Kidney epithelial cell (primary cell): ENCODE results near the gene LINGO4. TPM values are rescaled to one million over a fixed set of nuclear protein-coding genes. Genes with fewer than 3 reads are reported as not detected.

Source experiments
- DNase-seq: peaks from one replicate; pipeline ENCODE4 v3.0.0-alpha.2; 2010; ENCODE audit warnings: low read depth
- H3K27me3 ChIP-seq: 2 replicates; pipeline ENCODE4 v1.6.0; 2011; ENCODE audit warnings: low read length; ENCODE audit not compliant: control insufficient read depth, insufficient read depth
- H3K36me3 ChIP-seq: 2 replicates; pipeline ENCODE4 v1.5.1; 2011; ENCODE audit warnings: low read length; ENCODE audit not compliant: control insufficient read depth, insufficient read depth
- H3K4me3 ChIP-seq: 2 replicates; pipeline ENCODE4 v1.5.1; 2011; ENCODE audit warnings: low read depth, mild to moderate bottlenecking, control low read depth, low read length
- total RNA-seq: library from RNA; depleted of rRNA; stranded (reverse); fragments of >200 nt; gene quantifications from 2 replicates; pipeline ENCODE4 v1.2.3, GENCODE V29; 2015
- TF ChIP-seq, protein P1 (sequence below): IDR thresholded peaks from 2 replicates; pipeline ENCODE4 v1.5.1; 2011; ENCODE audit warnings: mild to moderate bottlenecking, moderate library complexity, low read length, control low read depth, inconsistent platforms; ENCODE audit not compliant: insufficient read depth, poor library complexity, severe bottlenecking

The LINGO4 gene
- total RNA-seq, 1 donor from 2014 or later: not detected

DNA sequence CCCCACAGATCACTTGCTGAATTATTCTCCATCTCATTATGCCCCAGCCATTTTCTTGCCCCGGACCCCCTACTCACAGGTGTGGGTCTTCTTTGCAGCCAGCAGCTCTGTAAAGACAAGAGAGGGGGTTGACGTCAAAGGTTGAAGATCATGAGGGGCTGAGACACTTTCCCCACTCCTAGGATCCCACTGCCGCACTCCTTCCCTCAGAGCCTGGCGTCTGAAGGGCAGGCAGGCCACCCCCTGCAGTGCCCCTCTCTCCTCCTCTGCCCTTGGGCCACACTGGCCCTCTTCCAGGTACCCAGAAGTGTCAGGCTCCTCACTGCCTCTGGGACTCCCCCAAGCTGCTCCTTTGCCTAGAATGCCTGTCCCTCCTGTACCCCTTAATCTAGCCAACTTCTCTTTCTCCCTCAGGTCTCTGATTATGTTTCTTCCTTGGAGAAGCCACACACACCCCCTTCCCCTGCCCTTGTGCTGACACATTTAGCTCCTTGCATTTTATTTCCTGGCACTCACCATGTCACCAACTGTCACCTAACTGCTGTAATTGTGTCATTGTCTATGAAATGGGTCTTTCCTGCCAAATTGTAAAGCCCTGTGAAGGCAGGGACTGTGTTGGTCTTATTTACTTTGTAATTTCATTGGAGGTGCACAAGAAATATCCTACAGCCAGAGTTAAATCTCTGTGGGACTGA, 24.3 kb upstream of the LINGO4 start:
- Histone ChIP-seq H3K36me3 (no peaks in the 10 kb centered on the region), H3K4me3 (no peak overlapping the region), H3K27me3 (no peaks in the 10 kb centered on the region)
- TF ChIP-seq, protein P1, sequence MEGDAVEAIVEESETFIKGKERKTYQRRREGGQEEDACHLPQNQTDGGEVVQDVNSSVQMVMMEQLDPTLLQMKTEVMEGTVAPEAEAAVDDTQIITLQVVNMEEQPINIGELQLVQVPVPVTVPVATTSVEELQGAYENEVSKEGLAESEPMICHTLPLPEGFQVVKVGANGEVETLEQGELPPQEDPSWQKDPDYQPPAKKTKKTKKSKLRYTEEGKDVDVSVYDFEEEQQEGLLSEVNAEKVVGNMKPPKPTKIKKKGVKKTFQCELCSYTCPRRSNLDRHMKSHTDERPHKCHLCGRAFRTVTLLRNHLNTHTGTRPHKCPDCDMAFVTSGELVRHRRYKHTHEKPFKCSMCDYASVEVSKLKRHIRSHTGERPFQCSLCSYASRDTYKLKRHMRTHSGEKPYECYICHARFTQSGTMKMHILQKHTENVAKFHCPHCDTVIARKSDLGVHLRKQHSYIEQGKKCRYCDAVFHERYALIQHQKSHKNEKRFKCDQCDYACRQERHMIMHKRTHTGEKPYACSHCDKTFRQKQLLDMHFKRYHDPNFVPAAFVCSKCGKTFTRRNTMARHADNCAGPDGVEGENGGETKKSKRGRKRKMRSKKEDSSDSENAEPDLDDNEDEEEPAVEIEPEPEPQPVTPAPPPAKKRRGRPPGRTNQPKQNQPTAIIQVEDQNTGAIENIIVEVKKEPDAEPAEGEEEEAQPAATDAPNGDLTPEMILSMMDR: no peak
- DNase-seq: no peak

DNA sequence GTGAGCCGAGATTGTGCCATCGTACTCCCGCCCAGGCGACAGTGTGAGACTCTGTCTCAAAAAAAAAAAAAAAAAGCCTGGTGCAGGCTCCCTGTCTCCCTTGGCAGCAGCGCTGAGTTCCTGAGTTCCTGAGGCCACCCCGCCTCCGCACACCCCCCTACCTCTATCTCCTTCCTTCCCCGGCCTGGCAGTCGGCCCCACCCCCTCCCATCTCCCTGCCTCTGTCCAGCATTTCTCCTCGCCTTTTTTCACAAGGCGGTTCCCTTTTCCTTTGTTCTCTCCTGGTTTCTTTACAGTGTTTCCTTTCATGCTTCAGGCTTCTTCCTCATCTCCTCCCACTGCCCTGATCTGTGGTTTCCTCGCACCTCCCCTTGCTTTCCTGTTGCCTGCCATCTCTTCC, 23.7 kb upstream of the LINGO4 start:
- H3K27me3 ChIP-seq: no peaks in the 10 kb centered on the region
- DNase-seq: no peak
- H3K4me3 ChIP-seq: no peak overlapping the region

DNA sequence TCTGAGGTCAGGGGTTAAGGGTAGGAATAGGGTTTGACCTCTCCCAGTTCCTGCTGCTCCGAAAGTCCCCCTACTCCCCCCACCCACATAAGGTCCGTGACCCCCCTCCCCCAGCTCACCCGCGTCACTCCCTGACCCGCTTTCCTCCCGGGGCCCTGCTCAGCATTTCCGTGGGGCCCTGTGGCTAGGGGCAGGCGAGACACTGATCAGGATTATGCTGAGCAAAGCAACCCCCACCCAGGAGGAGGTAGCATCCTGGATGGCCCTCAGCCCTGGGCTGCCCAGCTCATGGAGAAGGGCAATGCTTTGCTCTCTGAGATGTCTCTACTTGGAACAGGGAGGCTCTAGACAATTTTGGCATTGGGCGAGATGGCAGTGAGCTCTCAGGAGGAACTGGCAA, 22.6 kb upstream of the LINGO4 start:
- H3K36me3 ChIP-seq: no peaks in the 10 kb centered on the region
- DNase-seq: no peak
- no peaks in the 10 kb centered on the region for H3K27me3 ChIP-seq

More for the DNA sequence above, 23.7 kb upstream of the LINGO4 start:
- H3K36me3 ChIP-seq: no peaks in the 10 kb centered on the region
- TF ChIP-seq, protein P1: no peak

DNA sequence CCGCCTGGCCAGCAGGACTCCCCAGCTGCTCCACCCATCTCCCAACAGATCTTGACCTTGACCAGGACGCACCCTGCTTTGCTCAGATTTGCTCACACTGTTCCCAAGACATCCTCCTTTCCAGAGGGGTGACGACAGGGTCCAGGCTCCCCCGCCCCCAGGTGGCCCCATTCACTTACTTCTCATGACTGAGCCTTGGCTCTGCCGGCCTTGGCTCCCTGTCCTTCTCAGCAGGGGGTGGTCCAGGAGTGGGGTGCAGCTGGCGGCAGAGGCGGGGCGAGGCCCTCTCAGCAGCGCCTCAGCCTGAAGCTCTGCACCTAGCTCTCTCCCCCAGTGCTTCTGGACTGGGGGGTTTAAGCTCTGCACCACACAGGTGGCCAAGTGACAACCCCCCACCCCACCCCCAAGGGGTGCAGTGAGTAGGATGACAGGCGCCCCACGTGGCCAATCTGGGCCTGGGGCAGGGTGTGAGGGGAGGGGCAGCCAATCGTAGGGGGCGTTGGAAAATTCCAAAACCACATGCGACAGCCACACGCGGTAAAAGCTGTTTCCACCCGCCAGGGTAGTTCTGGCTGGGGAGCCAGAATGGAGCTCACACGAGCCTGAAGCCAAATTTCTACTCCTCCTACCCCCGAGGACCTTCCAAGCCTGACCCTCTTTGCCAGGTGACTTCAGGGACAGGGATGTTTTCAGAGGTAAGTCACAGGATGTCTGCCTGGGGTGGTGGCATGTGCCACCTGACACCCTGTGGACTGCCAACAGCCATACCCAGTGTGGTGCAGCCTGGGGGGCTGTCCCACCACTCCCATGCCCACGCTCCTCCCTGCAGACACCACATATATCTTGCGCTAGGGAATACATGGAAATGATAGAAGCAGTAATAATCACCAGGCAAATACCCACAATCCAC, 20.8 kb upstream of the LINGO4 start:
- Histone ChIP-seq H3K4me3 (no peak overlapping the region), H3K36me3 (no peaks in the 10 kb centered on the region), H3K27me3 (no peaks in the 10 kb centered on the region)
- TF ChIP-seq, protein P1: no peak
- no peak for DNase-seq

More for the DNA sequence above, 22.6 kb upstream of the LINGO4 start:
- no peak overlapping the region for H3K4me3 ChIP-seq
- TF ChIP-seq, protein P1: no peak

DNA sequence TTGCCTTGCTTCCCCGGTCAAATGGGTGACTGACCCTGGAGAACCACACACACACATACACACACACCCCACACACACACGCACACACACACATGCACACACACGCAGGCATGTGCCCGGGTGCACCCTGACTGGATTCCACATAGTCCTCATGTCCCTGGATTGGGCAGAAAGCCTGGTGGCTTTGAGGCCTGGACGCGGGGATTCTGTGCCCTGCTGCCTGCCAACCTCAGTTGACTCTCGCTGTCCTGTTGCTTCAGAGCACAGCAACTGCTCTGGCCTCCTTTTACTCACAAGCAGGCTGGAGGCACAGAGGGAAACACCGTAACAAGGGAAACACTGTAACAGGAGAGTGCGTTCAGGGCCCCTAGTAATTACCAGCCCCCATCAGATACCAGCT, 20.0 kb upstream of the LINGO4 start:
- no peak overlapping the region for H3K4me3 ChIP-seq
- DNase-seq: no peak
- H3K27me3 ChIP-seq: no peaks in the 10 kb centered on the region
- TF ChIP-seq, protein P1: no peak
- no peaks in the 10 kb centered on the region for H3K36me3 ChIP-seq
